SK-N-SH (cell line): ENCODE results near the gene RPAP2.

ENCODE experiments used
- ELF1 ChIP-seq: IDR thresholded peaks from 2 replicates; pipeline ENCODE4 v1.4.0; 2012
- GABPA ChIP-seq: IDR thresholded peaks from 2 replicates; pipeline ENCODE4 v1.4.0; 2012; ENCODE audit warnings: low read depth, mild to moderate bottlenecking
- MXI1 ChIP-seq: IDR thresholded peaks from 2 replicates; pipeline ENCODE4 v1.6.1; 2012; ENCODE audit warnings: mild to moderate bottlenecking, low read depth, low read length, improper control_type of control experiment
- NFIC ChIP-seq: IDR thresholded peaks from 2 replicates; pipeline ENCODE4 v1.4.0; 2012; ENCODE audit warnings: borderline replicate concordance
- NRF1 ChIP-seq: IDR thresholded peaks from 2 replicates; pipeline ENCODE4 v1.6.1; 2012; ENCODE audit warnings: low read depth, mild to moderate bottlenecking, low read length
- POLR2AphosphoS5 ChIP-seq: IDR thresholded peaks from 2 replicates; pipeline ENCODE4 v1.6.1; 2012; ENCODE audit warnings: low read depth, low read length
- RAD21 ChIP-seq: IDR thresholded peaks from 2 replicates; pipeline ENCODE4 v1.6.1; 2012; ENCODE audit warnings: mild to moderate bottlenecking, low read length
- RCOR1 ChIP-seq: fragments of 150-350 bp; IDR thresholded peaks from 2 replicates; pipeline ENCODE4 v1.6.1; 2017; ENCODE audit warnings: antibody characterized with exemption, low read length
- TAF1 ChIP-seq: IDR thresholded peaks from 2 replicates; pipeline ENCODE4 v1.6.1; 2012; ENCODE audit warnings: low read depth, mild to moderate bottlenecking, low read length, moderate library complexity, borderline replicate concordance
- USF2 ChIP-seq: fragments of 150-350 bp; IDR thresholded peaks from 2 replicates; pipeline ENCODE4 v1.6.1; 2017; ENCODE audit warnings: antibody characterized with exemption, low read length, low read depth, borderline replicate concordance
- TF ChIP-seq, protein P1 (sequence below): fragments of 200-600 bp; sonication (generic); IDR thresholded peaks from 2 replicates; pipeline ENCODE4 v1.6.1; 2017; ENCODE audit warnings: antibody characterized with exemption, mild to moderate bottlenecking, moderate library complexity
- TF ChIP-seq, protein P2 (sequence below): IDR thresholded peaks from 2 replicates; pipeline ENCODE4 v1.4.0; 2012; ENCODE audit warnings: low read depth

DNA sequence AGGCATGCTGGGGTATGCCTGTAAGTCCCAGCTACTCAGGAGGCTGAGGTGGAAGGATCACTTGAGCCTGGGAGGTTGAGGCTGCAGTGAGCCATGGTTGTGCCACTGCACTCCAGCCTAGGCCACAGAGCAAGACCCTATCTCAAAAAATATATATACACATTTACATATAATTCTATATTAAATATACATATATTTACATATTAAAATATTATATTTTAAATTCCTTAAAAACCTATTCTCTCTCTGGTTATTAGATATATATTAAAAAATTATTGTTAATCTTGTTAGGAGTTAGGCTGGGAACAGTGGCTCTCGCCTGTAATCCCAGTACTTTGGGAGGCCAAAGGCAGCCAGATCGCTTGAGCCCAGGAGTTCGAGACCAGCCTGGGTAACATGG, 22.8 kb upstream of the RPAP2 start:
- TF ChIP-seq, protein P1, sequence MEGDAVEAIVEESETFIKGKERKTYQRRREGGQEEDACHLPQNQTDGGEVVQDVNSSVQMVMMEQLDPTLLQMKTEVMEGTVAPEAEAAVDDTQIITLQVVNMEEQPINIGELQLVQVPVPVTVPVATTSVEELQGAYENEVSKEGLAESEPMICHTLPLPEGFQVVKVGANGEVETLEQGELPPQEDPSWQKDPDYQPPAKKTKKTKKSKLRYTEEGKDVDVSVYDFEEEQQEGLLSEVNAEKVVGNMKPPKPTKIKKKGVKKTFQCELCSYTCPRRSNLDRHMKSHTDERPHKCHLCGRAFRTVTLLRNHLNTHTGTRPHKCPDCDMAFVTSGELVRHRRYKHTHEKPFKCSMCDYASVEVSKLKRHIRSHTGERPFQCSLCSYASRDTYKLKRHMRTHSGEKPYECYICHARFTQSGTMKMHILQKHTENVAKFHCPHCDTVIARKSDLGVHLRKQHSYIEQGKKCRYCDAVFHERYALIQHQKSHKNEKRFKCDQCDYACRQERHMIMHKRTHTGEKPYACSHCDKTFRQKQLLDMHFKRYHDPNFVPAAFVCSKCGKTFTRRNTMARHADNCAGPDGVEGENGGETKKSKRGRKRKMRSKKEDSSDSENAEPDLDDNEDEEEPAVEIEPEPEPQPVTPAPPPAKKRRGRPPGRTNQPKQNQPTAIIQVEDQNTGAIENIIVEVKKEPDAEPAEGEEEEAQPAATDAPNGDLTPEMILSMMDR: no peak
- no peak for TF ChIP-seq NFIC
- no peak for TF ChIP-seq USF2
- TF ChIP-seq RCOR1: no peak
- TF ChIP-seq, protein P2, sequence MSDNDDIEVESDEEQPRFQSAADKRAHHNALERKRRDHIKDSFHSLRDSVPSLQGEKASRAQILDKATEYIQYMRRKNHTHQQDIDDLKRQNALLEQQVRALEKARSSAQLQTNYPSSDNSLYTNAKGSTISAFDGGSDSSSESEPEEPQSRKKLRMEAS: no peak
- TF ChIP-seq GABPA: no peak
- no peak for TF ChIP-seq MXI1
- TF ChIP-seq POLR2AphosphoS5: no peak
- TF ChIP-seq ELF1: no peak
- no peak for TF ChIP-seq NRF1
- TF ChIP-seq RAD21: no peak
- no peak for TF ChIP-seq TAF1
